HG03064 (cell line): ENCODE results near the gene ZBTB17.
A peak's percentile ranks its signal among the peaks of the same experiment; 100 is the strongest.
"Not testable (repeated sequence)": the region's sequence is repeated elsewhere in the genome, so short reads cannot be mapped to it uniquely, and the experiment has no call there.

Source experiments
- ATAC-seq: cut with Tn5 transposase; IDR thresholded peaks from one replicate; pipeline ENCODE4 v1.9.1; 2021; ENCODE audit warnings: low read depth; ENCODE audit not compliant: unreplicated experiment

ZBTB17 gene

GRCh38 chr1:15939181-15940109 lies 36.5 kb downstream of the ZBTB17 start:
- ATAC-seq = no peak

GRCh38 chr1:15938628-15939161 lies 37.2 kb downstream of the ZBTB17 start:
- no peak for ATAC-seq

GRCh38 chr1:15937706-15938168 lies 38.2 kb downstream of the ZBTB17 start:
- no peak for ATAC-seq

GRCh38 chr1:15937146-15937545 lies 38.8 kb downstream of the ZBTB17 start:
- ATAC-seq = no peak

- no peak for ATAC-seq
Observed at GRCh38 chr1:15936025-15936424, 39.9 kb downstream of the ZBTB17 start.

GRCh38 chr1:15935056-15935950 lies 40.6 kb downstream of the ZBTB17 start:
- ATAC-seq = no peak

GRCh38 chr1:15934211-15935055 lies 41.5 kb downstream of the ZBTB17 start:
- ATAC-seq = no peak

GRCh38 chr1:15933684-15934083 lies 42.2 kb downstream of the ZBTB17 start:
- ATAC-seq = no peak

- no peak for ATAC-seq
Observed at GRCh38 chr1:15932612-15933011, 43.3 kb downstream of the ZBTB17 start.

GRCh38 chr1:15931884-15932283 lies 44.0 kb downstream of the ZBTB17 start:
- ATAC-seq = no peak

- ATAC-seq = no peak
Observed at GRCh38 chr1:15931401-15931800, 44.5 kb downstream of the ZBTB17 start.

GRCh38 chr1:15928971-15929965 lies 46.6 kb downstream of the ZBTB17 start:
- no peak for ATAC-seq

- ATAC-seq = not testable (repeated sequence)
Observed at GRCh38 chr1:15926448-15926847, 49.5 kb downstream of the ZBTB17 start.

- ATAC-seq = no peak
Observed at GRCh38 chr1:15923241-15923640, 52.7 kb downstream of the ZBTB17 start.

GRCh38 chr1:15918962-15919715 lies 56.8 kb downstream of the ZBTB17 start:
- ATAC-seq = peak; percentile 59

- no peak for ATAC-seq
Observed at GRCh38 chr1:15916916-15917315, 59.0 kb downstream of the ZBTB17 start.

GRCh38 chr1:15916417-15916816 lies 59.5 kb downstream of the ZBTB17 start:
- no peak for ATAC-seq

- no peak for ATAC-seq
Observed at GRCh38 chr1:15915991-15916390, 59.9 kb downstream of the ZBTB17 start.
